Glomerular visceral epithelial cell (primary cell): ENCODE results near the gene PKP3.
"Not testable (repeated sequence)": the region's sequence is repeated elsewhere in the genome, so short reads cannot be mapped to it uniquely, and the experiment has no call there.

Experiments used
- DNase-seq: peaks from one replicate; pipeline ENCODE4 v3.0.0-alpha.2; 2016; ENCODE audit errors: extremely low spot score

The PKP3 gene, protein sequence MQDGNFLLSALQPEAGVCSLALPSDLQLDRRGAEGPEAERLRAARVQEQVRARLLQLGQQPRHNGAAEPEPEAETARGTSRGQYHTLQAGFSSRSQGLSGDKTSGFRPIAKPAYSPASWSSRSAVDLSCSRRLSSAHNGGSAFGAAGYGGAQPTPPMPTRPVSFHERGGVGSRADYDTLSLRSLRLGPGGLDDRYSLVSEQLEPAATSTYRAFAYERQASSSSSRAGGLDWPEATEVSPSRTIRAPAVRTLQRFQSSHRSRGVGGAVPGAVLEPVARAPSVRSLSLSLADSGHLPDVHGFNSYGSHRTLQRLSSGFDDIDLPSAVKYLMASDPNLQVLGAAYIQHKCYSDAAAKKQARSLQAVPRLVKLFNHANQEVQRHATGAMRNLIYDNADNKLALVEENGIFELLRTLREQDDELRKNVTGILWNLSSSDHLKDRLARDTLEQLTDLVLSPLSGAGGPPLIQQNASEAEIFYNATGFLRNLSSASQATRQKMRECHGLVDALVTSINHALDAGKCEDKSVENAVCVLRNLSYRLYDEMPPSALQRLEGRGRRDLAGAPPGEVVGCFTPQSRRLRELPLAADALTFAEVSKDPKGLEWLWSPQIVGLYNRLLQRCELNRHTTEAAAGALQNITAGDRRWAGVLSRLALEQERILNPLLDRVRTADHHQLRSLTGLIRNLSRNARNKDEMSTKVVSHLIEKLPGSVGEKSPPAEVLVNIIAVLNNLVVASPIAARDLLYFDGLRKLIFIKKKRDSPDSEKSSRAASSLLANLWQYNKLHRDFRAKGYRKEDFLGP

DNA sequence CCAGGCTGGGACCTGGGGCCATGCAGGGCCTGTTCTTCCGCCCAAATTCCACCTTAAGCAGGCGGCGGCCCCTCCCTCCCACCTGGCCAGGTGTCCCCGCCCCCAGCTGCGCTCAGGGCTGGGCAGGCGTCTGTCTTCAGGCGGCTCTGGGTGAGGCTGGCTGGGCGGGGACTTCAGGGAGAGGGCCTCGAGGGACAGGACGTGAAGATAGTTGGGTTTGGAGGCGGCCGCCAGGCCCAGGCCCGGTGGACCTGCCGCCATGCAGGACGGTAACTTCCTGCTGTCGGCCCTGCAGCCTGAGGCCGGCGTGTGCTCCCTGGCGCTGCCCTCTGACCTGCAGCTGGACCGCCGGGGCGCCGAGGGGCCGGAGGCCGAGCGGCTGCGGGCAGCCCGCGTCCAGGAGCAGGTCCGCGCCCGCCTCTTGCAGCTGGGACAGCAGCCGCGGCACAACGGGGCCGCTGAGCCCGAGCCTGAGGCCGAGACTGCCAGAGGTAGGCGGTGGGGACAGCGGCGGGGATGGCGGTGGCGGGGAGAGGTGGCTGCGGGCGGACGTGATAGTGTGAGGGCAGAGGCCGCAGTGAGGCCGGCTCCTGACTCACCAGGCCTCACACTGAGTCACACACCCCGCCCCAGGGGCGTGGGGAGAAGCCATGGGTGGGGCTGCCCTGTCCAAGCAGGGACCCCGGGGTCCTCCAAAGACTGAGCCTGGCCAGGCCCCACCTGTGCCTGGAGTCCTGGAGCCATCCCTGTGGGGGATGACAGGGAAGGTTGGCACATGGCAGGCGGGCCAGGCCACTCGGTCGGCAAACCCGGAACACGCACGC, at the start of gene PKP3:
Gene PKP3, plus strand, starts transcription at position 176 of the 824 bp plus-strand sequence. Its CDS starts 84 bp downstream, at position 260.
- peak; percentile 63 for DNase-seq

DNA sequence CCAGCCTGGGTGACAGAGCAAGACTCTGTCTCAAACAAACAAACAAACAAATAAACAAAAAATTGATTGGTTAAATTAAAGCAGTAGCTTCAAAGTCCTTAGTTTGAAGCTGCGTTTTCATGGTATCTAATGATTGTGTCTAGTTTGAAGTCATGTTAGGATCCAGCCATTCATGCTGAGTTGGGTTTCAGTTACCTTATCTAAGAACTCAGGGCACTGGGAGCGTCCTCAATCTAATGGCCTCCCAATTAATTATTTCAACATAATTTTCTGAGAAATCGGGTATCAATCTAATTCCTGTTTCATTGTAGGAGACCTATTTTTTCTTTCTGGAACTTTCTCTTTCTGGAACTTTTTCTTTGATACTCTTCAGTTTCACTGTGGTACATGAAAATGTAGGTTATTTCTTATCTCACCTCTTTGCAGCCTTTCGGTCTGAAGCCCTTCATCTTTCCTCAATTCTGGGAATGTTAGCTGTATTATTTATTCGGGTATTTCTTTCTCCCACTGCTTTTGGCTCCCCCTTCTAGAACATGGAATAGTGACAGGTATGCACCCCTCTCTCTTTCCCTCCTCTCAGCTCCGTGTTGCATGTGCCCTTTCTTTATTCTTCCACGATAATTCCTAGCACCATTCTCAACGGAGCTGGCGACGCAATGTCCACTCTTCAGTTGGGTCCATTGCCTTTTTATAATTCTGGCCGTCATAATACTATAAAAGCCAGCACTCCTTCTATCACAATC, 49.0 kb upstream of the PKP3 start:
- DNase-seq = no peak

DNA sequence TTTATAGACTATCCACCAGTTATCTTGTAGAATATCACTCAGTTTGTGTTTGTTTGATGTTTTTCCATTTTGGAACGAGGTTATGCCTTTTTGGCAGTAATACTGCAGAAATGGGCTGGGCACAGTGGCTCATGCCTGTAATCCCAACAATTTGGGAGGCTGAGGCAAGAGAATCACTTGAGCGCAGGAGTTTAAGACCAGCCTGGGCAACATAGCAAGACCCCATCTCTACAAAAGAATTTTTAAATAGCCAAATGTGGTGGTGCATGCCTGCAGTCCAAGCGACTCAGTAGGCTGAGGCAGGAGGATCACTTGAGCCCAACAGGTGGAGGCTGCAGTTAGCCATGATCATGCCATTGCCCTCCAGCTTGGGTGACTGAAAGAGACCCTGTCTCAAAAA, 47.5 kb upstream of the PKP3 start:
- no peak for DNase-seq

DNA sequence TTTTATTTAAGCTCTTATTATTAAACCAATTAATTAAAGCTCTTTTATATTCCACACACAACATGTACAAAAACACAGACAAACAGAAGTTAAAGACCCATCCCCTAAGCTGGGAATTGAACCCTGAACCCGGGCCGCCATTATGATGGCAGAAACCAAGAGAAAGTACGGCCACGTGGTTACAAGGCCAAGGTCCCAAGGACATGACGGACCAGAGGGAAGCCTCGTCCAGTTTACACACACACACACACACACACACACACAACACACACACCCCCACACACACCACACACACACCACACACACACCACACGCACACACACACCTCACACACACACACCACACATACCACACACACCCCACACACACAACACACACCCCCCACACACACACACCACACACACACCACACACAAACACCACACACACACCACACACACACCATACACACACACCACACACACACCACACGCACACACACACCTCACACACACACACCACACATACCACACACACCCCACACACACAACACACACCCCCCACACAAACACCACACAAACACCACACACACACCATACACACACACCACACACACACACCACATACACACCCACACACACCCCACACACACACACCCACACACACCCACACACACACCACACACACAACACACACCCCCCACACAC, 44.6 kb upstream of the PKP3 start:
- DNase-seq = not testable (repeated sequence)

DNA sequence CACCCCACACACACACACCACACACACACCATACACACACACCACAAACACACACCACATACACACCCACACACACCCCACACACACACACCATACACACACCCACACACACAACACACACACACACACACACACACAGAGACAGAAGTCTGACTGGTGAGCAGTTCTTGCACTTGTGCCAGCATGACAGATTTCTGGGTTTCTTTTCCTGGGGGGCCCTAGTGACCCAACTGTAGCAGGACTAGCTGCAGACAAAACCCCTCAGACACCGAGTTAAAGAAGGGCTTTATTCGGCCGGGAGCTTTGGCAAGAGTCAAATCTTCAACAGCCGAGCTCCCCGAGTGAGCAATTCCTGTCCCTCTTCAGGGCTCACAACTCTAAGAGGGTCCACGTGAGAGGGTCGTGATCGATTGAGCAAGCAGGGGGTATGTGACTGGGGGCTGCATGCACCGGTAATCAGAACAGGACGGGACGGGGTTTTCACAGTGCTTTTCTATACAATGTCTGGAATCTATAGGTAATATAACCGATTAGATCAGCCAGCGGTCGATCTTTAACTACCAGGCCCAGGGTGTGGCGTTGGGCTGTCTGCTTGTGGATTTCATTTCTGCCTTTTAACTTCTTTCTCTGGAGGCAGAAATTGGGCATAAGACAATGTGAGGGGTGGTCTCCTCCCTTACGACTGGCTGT, 43.8 kb upstream of the PKP3 start:
- DNase-seq = not testable (repeated sequence)

DNA sequence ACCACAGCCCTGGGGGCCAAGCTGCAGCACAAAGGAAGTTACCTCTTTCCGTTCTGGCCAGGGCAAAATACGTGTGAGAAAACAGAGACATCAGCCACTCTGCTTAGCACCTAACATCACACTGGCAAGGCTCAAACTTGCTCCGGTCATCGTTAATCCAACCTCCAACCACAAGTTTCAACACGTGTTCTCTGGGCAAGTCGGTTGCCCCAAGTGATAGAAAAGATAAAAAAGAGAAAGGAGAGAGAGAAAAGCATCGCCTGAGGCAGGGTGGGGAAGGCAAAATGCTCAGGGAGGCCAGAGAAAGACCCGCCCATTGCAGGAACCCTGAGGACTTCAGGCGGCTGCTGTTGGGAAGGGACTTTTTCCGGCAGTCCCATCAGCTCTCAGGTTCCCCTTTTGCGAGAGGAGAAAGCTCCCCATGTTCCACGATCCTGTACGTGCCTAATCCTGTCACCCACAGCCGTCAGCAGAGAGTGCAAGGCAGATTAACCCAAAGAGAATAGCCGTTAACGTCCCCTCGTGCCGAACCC, 43.2 kb upstream of the PKP3 start:
- no peak for DNase-seq

DNA sequence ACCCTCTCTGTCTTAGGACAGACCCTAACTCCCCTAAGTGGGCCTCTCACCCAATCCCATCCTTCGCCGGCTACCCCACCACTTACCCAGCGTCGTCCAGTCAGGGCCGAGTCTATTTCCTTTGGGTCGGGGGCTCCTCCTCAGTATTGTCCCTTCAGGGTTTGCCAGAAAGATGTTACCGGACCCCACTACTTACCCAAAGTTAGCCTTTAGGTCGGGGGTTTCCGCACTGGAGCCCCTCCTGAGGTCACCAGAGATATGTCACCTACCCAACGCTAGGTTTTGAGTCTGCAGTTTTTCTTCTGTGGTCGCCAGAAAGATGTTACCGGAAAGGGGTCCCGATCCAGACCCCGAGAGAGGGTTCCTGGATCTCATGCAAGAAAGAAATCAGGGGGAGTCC, 42.6 kb upstream of the PKP3 start:
- no peak for DNase-seq

DNA sequence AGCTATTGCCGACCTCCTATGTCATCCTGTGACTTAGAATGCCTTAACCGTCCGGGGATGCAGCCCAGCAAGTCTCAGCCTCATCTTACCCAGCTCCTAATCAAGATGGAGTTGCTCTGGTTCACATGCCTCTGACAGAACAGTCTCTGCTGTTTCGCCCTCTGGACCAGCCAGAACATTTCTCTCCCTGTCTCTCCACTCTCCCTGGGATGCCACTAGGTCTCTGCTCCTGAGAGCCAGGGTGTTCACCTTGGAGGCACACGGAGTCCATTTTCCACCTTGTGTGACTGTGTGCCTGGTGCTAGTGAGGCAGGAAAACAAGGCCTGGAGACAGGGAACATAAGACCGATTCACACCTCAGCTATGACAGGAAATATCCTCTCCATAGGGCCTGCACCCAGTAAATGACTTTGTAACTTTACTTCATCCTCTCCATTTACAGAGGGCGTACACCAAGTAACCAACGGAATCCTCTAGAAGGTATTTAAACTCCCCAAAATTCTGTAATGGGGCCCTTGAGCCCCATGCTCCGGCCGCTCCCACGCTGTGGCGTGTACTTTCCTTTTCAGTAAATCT, 41.5 kb upstream of the PKP3 start:
- DNase-seq = no peak

DNA sequence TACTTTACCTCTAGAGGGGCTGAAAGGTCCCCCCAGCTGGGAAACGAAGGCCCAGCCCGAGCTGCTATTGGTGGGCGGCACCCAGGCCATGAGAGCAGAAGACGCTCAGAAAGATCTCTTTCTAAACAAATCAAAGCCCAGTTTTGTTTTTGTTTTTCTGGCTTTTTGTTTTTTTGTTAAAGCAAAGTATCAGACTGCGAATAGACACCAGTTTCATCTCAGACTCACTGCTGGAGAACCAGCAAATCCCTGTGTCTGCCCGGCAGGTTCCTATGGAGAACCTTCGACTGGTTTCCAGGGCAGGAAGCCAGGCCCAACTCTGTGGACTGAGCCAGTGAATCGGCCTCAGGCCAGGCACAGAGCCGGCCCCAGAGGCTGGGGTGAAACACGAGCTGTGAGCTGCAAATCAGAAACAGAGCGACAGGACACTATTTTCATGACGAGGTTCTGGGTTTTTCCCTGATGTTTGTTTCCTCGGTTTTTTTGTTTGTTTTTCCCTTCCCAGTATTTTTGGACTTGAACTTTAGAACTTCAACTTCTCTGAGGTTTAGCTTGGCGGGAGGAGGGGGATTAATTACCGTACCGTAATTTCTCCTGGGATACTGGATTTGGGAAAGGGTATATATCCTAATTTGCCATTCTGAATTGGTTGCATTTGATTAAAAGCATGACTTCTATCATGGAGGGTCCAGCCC, 40.7 kb upstream of the PKP3 start:
- DNase-seq = no peak

DNA sequence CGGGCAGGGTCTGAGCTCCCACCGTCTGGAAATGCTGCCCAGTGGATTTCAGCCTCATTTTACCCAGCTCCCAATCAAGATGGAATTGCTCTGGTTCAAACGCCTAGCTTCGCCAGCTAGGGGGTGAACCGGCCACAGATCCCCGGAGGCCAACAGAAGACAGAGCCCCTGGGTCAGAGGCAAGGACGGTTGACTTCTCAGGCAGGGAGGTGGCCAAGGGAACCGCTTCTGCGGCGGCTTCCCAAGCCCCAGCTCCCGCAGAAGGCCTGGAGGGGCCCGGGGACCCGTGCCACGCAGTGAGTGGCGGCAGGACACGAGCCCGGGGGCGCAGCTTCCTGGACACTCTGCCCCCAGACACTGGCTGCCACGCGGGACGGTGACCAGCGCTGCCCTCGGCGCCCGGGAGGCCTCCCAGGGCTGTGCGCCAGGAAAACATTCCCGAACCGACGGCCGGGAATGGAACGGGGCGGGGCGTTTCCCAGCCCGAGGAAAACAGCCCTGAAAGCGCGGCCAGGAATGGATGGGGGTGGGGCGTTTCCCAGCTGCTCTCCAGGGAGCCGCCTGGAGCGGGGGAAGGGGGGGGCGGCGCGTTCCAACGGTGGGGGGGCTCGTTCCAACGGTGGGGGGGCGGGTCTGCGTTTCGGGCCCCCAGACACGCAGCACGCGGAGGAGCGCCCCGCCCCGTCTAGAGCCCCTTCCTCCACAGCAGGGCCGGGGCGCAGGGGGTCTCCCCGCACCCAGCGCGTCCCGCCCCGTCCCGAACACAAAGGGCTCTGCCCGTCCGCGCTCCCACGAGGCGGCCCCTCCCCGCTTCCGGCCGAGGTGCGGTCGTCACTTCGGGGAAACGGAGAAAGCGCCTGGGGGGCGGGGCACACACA, 38.2 kb upstream of the PKP3 start:
- peak; percentile 93 for DNase-seq

DNA sequence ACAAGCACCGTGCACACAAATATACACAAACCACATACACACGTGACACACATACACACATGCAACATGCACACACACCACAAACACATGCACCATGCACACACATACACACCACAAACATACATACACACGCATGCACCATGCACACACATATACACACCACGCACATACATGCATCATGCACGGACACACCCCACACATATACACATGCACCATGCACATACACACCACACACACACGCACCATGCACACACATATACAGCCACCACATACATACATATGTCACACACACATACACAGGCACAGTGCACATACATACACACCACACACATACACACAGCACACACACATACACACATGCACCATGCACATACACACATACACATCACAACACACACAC, 37.4 kb upstream of the PKP3 start:
- DNase-seq = no peak

DNA sequence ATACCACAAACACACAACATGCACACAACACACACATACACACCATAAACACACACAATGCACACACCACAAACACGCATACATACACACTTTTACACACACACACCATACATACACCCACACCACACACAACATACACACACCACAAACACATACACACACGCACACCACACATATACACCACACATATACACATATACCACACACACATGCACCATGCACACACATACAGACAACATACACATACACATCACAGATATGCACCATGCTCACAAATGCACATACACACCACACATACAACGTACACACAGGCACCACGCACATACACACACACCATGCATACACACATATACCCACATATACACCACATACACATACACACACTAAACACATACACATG, 36.4 kb upstream of the PKP3 start:
- no peak for DNase-seq

DNA sequence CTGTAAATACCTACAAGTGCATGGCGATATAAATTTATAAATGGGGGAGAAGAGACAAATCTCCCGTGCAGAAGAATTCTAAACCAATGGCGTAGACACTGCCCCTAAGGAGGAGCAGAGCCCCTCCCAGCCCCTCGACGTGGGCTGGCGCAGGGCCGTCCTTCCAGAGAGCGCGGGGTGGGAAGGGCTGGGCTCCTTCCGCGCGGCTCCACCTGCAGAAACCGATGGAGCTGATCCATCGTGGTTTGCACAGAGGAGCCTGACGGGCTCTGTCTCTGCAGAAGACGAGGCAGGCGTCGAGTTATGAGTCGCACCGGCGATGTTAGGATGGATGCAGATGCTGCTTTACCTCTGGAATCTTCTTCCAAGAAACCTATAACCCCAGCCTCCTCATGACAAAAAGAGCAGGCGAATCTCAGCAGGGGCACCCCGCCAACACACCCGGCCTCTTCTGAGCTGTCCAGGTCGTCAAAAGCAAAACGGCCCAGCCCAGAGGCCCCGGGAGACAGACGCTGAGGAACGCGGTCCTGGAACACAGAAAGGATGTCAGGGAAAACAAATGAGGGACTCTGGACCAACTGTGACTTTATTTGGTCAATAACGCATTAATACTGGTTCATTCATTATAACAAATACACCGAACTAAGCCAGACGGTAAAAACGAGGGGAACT, 35.7 kb upstream of the PKP3 start:
- DNase-seq = no peak

DNA sequence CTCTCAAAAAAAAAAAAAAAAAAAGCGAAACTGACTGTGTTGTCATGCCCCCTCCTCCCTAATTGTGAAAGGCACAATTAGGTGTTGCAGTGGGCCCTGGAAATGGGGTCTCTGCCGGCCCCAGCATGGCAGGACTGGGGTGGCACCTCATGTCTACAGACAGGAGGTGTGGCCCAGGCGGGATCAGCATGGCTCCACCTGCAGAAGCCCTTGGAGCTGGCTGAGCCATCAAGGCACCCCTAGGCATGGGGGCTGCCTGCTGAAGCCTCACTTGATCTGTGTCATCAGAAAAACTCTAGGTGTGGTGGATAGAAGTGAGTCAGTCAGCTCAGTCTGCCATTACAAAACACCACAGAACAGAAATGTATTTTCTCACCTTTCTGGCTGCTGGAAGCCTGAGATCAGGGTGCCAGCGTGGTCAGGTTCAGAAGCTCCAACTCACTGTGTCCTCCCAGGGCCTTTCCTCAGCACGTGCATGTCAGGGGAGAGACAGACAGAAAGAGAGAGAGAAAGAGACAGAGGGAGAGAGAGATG, 34.8 kb upstream of the PKP3 start:
- DNase-seq = peak; percentile 37

DNA sequence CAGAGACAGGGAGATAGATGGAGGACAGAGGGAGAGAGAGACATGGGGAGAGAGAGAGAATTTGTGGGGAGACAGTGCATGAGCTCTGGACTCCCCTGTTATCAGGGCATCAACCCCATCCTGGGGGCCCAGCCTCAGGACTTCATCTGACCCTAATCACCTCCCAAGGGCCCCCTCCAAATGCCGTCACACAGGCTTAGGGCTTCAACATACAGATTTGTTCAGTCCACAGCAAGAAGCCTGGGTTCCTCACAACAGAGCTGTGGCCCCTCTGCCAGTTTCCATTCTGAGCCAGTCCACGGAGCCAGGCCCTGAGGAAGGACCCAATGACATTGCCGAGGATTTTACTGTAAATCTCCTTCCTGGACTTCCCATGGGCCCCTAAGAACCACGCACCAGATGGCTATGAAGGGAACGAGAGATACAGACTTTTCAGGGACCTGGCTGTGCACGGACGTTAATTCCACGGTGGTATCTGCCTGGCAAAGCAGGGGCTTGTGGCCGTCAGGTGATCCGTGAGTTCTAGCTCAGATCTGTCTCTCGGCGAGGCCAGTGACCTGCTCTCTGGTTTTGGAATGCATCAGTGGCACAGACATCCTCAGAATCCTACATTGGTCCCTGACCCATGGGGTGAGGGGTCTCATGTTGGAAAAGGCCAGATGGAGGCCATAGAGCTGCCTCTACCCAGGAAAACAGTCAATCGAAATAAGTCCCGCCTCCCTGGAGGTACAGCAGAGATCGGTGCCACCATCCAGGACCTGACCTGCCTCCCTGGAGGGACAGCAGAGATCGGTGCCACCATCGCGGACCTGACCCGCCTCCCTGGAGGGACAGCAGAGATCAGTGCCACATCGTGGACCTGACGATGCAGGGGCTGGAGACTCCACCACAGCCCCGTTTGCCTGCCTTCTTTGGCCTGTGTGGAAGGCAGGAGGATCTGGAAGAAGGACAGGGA, 33.4 kb upstream of the PKP3 start:
- DNase-seq = no peak
